ENCODE measurements around the gene CCSER1. TPM values are rescaled to one million over a fixed set of nuclear protein-coding genes. Genes with fewer than 3 reads are reported as not detected.

Gene CCSER1
- total and polyA plus RNA-seq, 10 donors: 1.3 to 30.4 (median 20.4) TPM

DNA sequence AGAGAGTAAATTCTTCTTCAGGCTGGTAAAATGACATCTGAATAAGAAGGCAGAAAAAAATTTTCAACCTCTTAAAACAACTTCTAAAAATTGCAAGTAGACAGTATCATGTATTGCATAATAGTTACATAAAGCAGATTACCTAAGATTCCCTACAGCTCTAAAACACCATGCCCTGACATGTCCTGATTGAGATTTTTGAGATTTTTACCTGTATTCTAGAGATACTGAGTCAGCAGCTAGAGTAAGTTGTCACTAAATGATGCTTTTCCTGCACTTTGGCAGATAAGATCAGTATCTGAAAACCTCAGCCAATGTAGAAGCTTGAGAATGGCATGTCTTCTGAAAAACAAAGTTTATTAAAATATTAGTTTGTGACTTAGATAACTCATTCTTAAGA lies 713.6 kb downstream of the CCSER1 start:
- intact Hi-C loops (cut with DNase I; ENCODE audit: low total_unique reads): no loop called here
- Histone ChIP-seq H3K27me3 (replicated peaks in 1 of 7) (no peaks in the 10 kb centered on the region), H3K27ac (no peak overlapping the region), H3K4me1 (no peaks in the 10 kb centered on the region), H3K4me3 (no peak overlapping the region), H3K9me3 (no peaks in the 10 kb centered on the region), H3K36me3 (no peaks in the 10 kb centered on the region)
- TF ChIP-seq POLR2A (IDR thresholded peaks at IDR 0.05) (no peak), POLR2AphosphoS5 (IDR thresholded peaks at IDR 0.05) (no peak)
- TF ChIP-seq, protein P1, sequence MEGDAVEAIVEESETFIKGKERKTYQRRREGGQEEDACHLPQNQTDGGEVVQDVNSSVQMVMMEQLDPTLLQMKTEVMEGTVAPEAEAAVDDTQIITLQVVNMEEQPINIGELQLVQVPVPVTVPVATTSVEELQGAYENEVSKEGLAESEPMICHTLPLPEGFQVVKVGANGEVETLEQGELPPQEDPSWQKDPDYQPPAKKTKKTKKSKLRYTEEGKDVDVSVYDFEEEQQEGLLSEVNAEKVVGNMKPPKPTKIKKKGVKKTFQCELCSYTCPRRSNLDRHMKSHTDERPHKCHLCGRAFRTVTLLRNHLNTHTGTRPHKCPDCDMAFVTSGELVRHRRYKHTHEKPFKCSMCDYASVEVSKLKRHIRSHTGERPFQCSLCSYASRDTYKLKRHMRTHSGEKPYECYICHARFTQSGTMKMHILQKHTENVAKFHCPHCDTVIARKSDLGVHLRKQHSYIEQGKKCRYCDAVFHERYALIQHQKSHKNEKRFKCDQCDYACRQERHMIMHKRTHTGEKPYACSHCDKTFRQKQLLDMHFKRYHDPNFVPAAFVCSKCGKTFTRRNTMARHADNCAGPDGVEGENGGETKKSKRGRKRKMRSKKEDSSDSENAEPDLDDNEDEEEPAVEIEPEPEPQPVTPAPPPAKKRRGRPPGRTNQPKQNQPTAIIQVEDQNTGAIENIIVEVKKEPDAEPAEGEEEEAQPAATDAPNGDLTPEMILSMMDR (IDR thresholded peaks at IDR 0.05 in 8 of 11, conservative IDR thresholded peaks at IDR 0.05 in 3 of 11): no peak
- no peak for DNase-seq

- Histone ChIP-seq H3K27ac (no peak overlapping the region), H3K9me3 (no peaks in the 10 kb centered on the region), H3K4me3 (no peak overlapping the region), H3K27me3 (replicated peaks in 1 of 7) (no peaks in the 10 kb centered on the region), H3K4me1 (no peaks in the 10 kb centered on the region), H3K36me3 (no peaks in the 10 kb centered on the region)
- WGBS, 5 donors: 22 to 87% (median 58%) methylated on average over 1 of the region's 1 CpG
- intact Hi-C loops (cut with DNase I; ENCODE audit: low total_unique reads): no loop called here
- no peak for DNase-seq
- TF ChIP-seq, protein P1 (IDR thresholded peaks at IDR 0.05 in 8 of 11, conservative IDR thresholded peaks at IDR 0.05 in 3 of 11): no peak
- no peak for TF ChIP-seq POLR2A (IDR thresholded peaks at IDR 0.05)
- TF ChIP-seq POLR2AphosphoS5 (IDR thresholded peaks at IDR 0.05): no peak
Observed at GRCh38 chr4:90841676-90842075, 714.5 kb downstream of the CCSER1 start.

DNA sequence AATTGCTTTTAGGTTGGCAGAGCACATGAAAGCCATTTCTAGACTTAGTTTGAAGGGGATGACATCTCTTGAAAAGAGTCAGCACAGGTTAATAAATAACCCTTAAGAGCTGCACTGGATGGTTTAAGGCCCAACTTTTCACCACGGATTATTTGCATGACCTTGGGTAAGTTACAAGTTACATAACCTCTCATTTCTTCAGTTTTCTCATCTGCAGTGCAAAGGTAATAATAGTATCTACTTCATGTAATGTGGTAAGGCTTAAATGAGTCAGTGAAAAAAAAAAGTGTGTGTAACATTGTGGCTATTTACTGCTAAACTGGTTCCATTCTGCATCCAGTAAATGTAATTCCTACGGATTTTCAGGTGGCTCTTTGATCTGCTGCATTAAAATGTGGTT lies 715.8 kb downstream of the CCSER1 start:
- TF ChIP-seq, protein P1 (IDR thresholded peaks at IDR 0.05 in 8 of 11, conservative IDR thresholded peaks at IDR 0.05 in 3 of 11): no peak
- TF ChIP-seq POLR2A (IDR thresholded peaks at IDR 0.05) (no peak), POLR2AphosphoS5 (IDR thresholded peaks at IDR 0.05) (no peak)
- DNase-seq: no peak
- 61 to 90% (median 71%) methylated on average over 2 of the region's 2 CpGs for WGBS, 5 donors
- H3K36me3 ChIP-seq: no peaks in the 10 kb centered on the region
- H3K9me3 ChIP-seq: no peaks in the 10 kb centered on the region
- no peak overlapping the region for H3K4me3 ChIP-seq
- intact Hi-C loops (cut with DNase I; ENCODE audit: low total_unique reads): no loop called here
- H3K27me3 ChIP-seq (replicated peaks in 1 of 7): no peaks in the 10 kb centered on the region
- H3K27ac ChIP-seq: no peak overlapping the region
- H3K4me1 ChIP-seq: no peaks in the 10 kb centered on the region

- no peak overlapping the region for H3K27ac ChIP-seq
- no peak for DNase-seq
- H3K27me3 ChIP-seq (replicated peaks in 1 of 7): no peaks in the 10 kb centered on the region
Observed at GRCh38 chr4:90844241-90844640, 717.0 kb downstream of the CCSER1 start.

More at GRCh38 chr4:90844241-90844640, 717.0 kb downstream of the CCSER1 start:
- TF ChIP-seq, protein P1 (IDR thresholded peaks at IDR 0.05 in 8 of 11, conservative IDR thresholded peaks at IDR 0.05 in 3 of 11): no peak
- TF ChIP-seq POLR2A (IDR thresholded peaks at IDR 0.05) (no peak), POLR2AphosphoS5 (IDR thresholded peaks at IDR 0.05) (no peak)
- H3K36me3 ChIP-seq: no peaks in the 10 kb centered on the region
- no peak overlapping the region for H3K4me3 ChIP-seq
- intact Hi-C loops (cut with DNase I; ENCODE audit: low total_unique reads): no loop called here
- H3K9me3 ChIP-seq: no peaks in the 10 kb centered on the region
- no peaks in the 10 kb centered on the region for H3K4me1 ChIP-seq
